Panc1 (cell line): Measurements from ENCODE around the gene PPOX. TPM values are rescaled to one million over a fixed set of nuclear protein-coding genes. Genes with fewer than 3 reads are reported as not detected.

ENCODE experiments used
- ATAC-seq: fragments of 200-7000 bp; cut with Tn5 transposase; 2 replicates; pipeline ENCODE4 v1.9.1; 2020; ENCODE audit warnings: mild to moderate bottlenecking, moderate library complexity
- BruUV-seq: library from RNA; stranded (reverse); fragments of 400-500 nt; replicated peaks from 2 replicates; lab custom pipeline; 2021; lab: Mats Ljungman, UMichigan
- CTCF ChIA-PET: fragments of 300-600 bp; sonication (Branson Sonifier 250); formaldehyde crosslinking; loops from one replicate; lab custom pipeline; 2022; ENCODE audit warnings: antibody characterized with exemption; lab: Charles Lee
- POLR2A ChIA-PET: fragments of 300-600 bp; sonication (Branson Sonifier 250); formaldehyde crosslinking; loops from one replicate; lab custom pipeline; 2022; ENCODE audit warnings: antibody characterized with exemption; lab: Charles Lee
- DNase-seq: peaks from one replicate; pipeline ENCODE4 v3.0.0-alpha.2; 2010; ENCODE audit warnings: low read depth, low spot score
- H3K27ac ChIP-seq: 2 replicates; pipeline ENCODE4 v1.5.1; 2011; ENCODE audit warnings: mild to moderate bottlenecking, low read length, inconsistent platforms
- H3K27me3 ChIP-seq: fragments of 200-500 bp; sonication (Bioruptor generic); 2 replicates; pipeline ENCODE4 v1.6.0; 2014; ENCODE audit warnings: low read length, inconsistent platforms; ENCODE audit not compliant: control insufficient read depth, insufficient read depth
- H3K36me3 ChIP-seq: fragments of 200-500 bp; sonication (Bioruptor generic); 2 replicates; pipeline ENCODE4 v1.5.1; 2014; ENCODE audit warnings: inconsistent platforms, mild to moderate bottlenecking, low read length, moderate library complexity; ENCODE audit not compliant: control insufficient read depth, insufficient read depth
- H3K4me1 ChIP-seq: 2 replicates; pipeline ENCODE4 v1.5.1; 2011; ENCODE audit warnings: inconsistent platforms, mild to moderate bottlenecking, low read length, moderate library complexity; ENCODE audit not compliant: control insufficient read depth, insufficient read depth
- H3K4me3 ChIP-seq, 2 experiments: 2 replicates each; pipeline ENCODE4 v1.5.1; 2011 to 2012; ENCODE audit warnings: low read depth in 2 of 2, low read length in 2 of 2, mild to moderate bottlenecking in 2 of 2, inconsistent platforms in 1 of 2, moderate library complexity in 1 of 2
- H3K9me3 ChIP-seq: fragments of 200-500 bp; sonication (Bioruptor generic); 2 replicates; pipeline ENCODE4 v1.5.1; 2014; ENCODE audit warnings: low read depth, mild to moderate bottlenecking, inconsistent platforms, low read length, moderate library complexity; ENCODE audit not compliant: control insufficient read depth, insufficient read depth
- POLR2AphosphoS5 ChIP-seq: IDR thresholded peaks from 2 replicates; pipeline ENCODE4 v1.6.1; 2012; ENCODE audit warnings: mild to moderate bottlenecking, low read depth, low read length, moderate library complexity
- REST ChIP-seq, 2 experiments: IDR thresholded peaks; 2 replicates each; pipeline ENCODE4 v1.6.1; 2011 to 2012; ENCODE audit warnings: low read depth in 2 of 2, control low read depth in 1 of 2, low read length in 1 of 2, mild to moderate bottlenecking in 1 of 2, moderate library complexity in 1 of 2; ENCODE audit not compliant: insufficient read depth in 1 of 2
- SIN3A ChIP-seq: IDR thresholded peaks from 2 replicates; pipeline ENCODE4 v1.6.1; 2012; ENCODE audit warnings: low read depth, mild to moderate bottlenecking, low read length, moderate library complexity, borderline replicate concordance; ENCODE audit not compliant: insufficient read depth
- TCF7L2 ChIP-seq: IDR thresholded peaks from 2 replicates; pipeline ENCODE4 v1.6.1; 2011; ENCODE audit warnings: mild to moderate bottlenecking, low read depth, low read length, inconsistent platforms
- in situ Hi-C: cut with HindIII; loops from 2 replicates; pipeline ENCODE4 v1.10.0; 2016; ENCODE audit warnings: low sequenced_read_pairs, low pct_unique_long_range_greater_than_20kb
- intact Hi-C: fragments of 100-400 bp; cut with micrococcal nuclease; formaldehyde crosslinking; loops from one replicate; pipeline ENCODE4 v1.10.0; 2022; ENCODE audit not compliant: unreplicated experiment
- total RNA-seq: library from RNA; stranded (reverse); gene quantifications from one replicate; pipeline ENCODE4 v1.2.1, GENCODE V29; 2021; ENCODE audit not compliant: unreplicated experiment
- TF ChIP-seq, protein P1 (sequence below): fragments of 450-650 bp; IDR thresholded peaks from 2 replicates; pipeline ENCODE4 v1.5.1; 2017; ENCODE audit warnings: mild to moderate bottlenecking

The PPOX gene
- total RNA-seq, 1 experiment from 2014 or later: 20.6 TPM

DNA sequence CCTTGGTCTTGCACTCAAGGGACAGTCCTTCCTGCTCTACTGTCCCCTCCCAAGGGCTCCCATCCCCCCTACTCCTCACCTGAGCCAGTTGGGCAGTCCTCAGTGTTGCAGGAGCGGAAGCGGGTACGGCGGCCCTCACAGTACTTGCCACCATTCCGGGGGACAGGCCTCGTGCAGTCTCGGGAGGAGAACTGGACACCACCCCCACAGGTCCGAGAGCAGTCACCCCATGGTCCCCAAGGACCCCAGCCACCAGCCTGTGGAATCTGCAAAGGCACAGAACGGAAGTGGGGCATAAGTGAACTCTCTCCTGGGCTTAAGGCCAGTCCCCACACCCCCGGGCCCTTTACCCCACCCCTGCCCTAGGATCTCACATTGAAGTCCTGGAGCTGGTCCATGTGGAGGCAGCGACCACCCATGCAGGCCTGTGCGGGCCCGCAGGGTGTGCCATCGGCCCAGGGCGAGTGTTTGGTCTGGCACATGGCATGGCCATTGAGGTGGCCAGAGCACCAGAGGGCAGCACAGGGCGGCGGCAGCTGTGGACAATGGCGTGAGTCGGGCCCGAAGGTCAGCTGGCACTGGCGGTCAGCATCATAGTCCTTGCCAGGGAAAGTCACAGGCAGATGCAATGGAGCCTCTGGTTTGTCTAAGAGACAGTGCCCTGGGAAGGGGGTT is 27.5 kb downstream of the PPOX start:
- Histone ChIP-seq H3K36me3 (no peaks in the 10 kb centered on the region), H3K9me3 (no peaks in the 10 kb centered on the region), H3K27me3 (no peaks in the 10 kb centered on the region), H3K4me1 (peaks cover 9% of the 10 kb centered on the region), H3K27ac (no peak overlapping the region), H3K4me3 (no peak overlapping the region)
- CTCF ChIA-PET: interaction anchor here (0.7 to 1.1 kb wide), 3 partner anchors 181 to 211 kb away, joined by 3 to 8 read pairs (median 3); no protein-coding TSS in a partner anchor
- intact Hi-C loops (loop anchor here (5.0 kb wide), 1 partner anchor 179 kb away; no protein-coding TSS in a partner anchor), in situ Hi-C loops (no loop called here)
- no TSS peak for BruUV-seq
- DNase-seq (no peak), ATAC-seq (peak; percentile 41; the same call in 1 of the 2 replicates)
- TF ChIP-seq TCF7L2 (no peak), REST (IDR thresholded peaks at IDR 0.05; ENCODE audit: insufficient read depth in 1 of 2, low read depth in 2 of 2, low read length in 1 of 2) (no peak), POLR2AphosphoS5 (no peak), SIN3A (no peak)
- TF ChIP-seq, protein P1, sequence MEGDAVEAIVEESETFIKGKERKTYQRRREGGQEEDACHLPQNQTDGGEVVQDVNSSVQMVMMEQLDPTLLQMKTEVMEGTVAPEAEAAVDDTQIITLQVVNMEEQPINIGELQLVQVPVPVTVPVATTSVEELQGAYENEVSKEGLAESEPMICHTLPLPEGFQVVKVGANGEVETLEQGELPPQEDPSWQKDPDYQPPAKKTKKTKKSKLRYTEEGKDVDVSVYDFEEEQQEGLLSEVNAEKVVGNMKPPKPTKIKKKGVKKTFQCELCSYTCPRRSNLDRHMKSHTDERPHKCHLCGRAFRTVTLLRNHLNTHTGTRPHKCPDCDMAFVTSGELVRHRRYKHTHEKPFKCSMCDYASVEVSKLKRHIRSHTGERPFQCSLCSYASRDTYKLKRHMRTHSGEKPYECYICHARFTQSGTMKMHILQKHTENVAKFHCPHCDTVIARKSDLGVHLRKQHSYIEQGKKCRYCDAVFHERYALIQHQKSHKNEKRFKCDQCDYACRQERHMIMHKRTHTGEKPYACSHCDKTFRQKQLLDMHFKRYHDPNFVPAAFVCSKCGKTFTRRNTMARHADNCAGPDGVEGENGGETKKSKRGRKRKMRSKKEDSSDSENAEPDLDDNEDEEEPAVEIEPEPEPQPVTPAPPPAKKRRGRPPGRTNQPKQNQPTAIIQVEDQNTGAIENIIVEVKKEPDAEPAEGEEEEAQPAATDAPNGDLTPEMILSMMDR: no peak; the same call in 1 of the 2 replicates
- POLR2A ChIA-PET: no interaction called here

DNA sequence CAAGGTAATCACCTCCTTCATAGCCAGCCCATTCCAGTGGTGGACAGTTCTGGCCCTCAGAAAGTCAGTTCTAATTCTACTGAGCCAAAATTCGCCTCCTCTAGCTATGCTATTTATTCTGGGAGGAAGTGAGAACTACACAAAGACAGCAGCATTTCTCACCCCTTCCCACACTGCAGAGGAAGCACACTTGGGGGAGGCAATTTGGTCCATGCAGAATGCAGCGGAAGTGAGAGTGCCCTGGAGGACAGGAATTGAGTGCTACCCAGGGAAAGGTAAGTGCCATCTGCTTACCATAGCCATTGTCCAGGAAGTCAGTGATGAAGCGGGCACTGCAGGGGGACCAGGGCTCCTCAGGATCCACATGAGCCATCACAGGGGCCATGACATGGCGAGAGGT is 28.9 kb downstream of the PPOX start:
- Histone ChIP-seq H3K9me3 (no peaks in the 10 kb centered on the region), H3K27me3 (no peaks in the 10 kb centered on the region), H3K4me3 (no peak overlapping the region), H3K27ac (no peak overlapping the region), H3K36me3 (no peaks in the 10 kb centered on the region), H3K4me1 (peaks cover 23% of the 10 kb centered on the region)
- in situ Hi-C loops: no loop called here
- BruUV-seq: no TSS peak
- TF ChIP-seq TCF7L2 (no peak), REST (IDR thresholded peaks at IDR 0.05; ENCODE audit: insufficient read depth in 1 of 2, low read depth in 2 of 2, low read length in 1 of 2) (no peak), POLR2AphosphoS5 (no peak), SIN3A (no peak)
- TF ChIP-seq, protein P1: no peak
- CTCF ChIA-PET: no interaction called here
- POLR2A ChIA-PET: no interaction called here
- DNase-seq (no peak), ATAC-seq (no peak)
- intact Hi-C loops: no loop called here
